ENCODE data around the gene ADGRL3. TPM values are rescaled to one million over a fixed set of nuclear protein-coding genes. Genes with fewer than 3 reads are reported as not detected.

Gene ADGRL3
- total RNA-seq, 3 donors from 2014 or later (not counting 1 experiment from before 2014, with no cell fraction given): not detected

DNA sequence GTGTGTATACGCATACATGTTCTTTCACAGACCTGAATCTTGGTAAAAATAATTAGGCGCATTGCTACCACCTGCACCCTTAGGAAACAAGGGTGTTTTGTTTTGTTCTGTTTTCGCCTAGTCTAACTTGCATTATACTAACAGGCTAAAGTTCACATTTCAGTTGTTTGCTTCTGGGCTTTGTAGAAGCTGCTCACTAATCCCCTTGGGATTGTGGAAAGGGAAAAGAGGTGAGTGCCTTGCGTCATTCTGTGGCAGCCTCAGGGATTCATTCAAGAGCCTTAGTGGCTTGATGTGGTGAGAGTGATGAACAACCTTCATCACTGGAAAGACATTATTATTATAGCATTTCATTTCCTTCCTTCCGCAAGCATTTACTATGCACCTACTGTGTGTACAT, 331.1 kb downstream of the ADGRL3 start:
- H3K36me3 ChIP-seq (ENCODE audit: control insufficient read depth, insufficient read depth, low read length): no peaks in the 10 kb centered on the region
- no peaks in the 10 kb centered on the region for H3K9me3 ChIP-seq (ENCODE audit: control insufficient read depth, insufficient read depth, low read length)
- H3K27ac ChIP-seq (ENCODE audit: low read length): no peak overlapping the region
- no peak for DNase-seq
- Mint-ChIP-seq H3K27ac (no peak overlapping the region), H3K36me3 (peaks cover under 1% of the 10 kb centered on the region), H3K4me1 (no peaks in the 10 kb centered on the region), H3K27me3 (ENCODE audit: low read depth in 2 of 2) (no peaks in the 10 kb centered on the region), H3K4me3 (no peak overlapping the region), H3K9me3 (peaks cover 6 to 11% of the 10 kb centered on the region in 2 donors)
- TF ChIP-seq, protein P1, sequence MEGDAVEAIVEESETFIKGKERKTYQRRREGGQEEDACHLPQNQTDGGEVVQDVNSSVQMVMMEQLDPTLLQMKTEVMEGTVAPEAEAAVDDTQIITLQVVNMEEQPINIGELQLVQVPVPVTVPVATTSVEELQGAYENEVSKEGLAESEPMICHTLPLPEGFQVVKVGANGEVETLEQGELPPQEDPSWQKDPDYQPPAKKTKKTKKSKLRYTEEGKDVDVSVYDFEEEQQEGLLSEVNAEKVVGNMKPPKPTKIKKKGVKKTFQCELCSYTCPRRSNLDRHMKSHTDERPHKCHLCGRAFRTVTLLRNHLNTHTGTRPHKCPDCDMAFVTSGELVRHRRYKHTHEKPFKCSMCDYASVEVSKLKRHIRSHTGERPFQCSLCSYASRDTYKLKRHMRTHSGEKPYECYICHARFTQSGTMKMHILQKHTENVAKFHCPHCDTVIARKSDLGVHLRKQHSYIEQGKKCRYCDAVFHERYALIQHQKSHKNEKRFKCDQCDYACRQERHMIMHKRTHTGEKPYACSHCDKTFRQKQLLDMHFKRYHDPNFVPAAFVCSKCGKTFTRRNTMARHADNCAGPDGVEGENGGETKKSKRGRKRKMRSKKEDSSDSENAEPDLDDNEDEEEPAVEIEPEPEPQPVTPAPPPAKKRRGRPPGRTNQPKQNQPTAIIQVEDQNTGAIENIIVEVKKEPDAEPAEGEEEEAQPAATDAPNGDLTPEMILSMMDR (IDR thresholded peaks at IDR 0.05): no peak
- no peak for ATAC-seq
- H3K27me3 ChIP-seq (ENCODE audit: control insufficient read depth, insufficient read depth, low read length): no peaks in the 10 kb centered on the region
- H3K4me1 ChIP-seq (ENCODE audit: control insufficient read depth, insufficient read depth, low read length): no peaks in the 10 kb centered on the region
- WGBS (ENCODE audit: insufficient coverage): 90% methylated on average over 3 of the region's 5 CpGs
- no peak overlapping the region for H3K4me3 ChIP-seq (ENCODE audit: low read length)
- intact Hi-C loops (cut with micrococcal nuclease): no loop called here

DNA sequence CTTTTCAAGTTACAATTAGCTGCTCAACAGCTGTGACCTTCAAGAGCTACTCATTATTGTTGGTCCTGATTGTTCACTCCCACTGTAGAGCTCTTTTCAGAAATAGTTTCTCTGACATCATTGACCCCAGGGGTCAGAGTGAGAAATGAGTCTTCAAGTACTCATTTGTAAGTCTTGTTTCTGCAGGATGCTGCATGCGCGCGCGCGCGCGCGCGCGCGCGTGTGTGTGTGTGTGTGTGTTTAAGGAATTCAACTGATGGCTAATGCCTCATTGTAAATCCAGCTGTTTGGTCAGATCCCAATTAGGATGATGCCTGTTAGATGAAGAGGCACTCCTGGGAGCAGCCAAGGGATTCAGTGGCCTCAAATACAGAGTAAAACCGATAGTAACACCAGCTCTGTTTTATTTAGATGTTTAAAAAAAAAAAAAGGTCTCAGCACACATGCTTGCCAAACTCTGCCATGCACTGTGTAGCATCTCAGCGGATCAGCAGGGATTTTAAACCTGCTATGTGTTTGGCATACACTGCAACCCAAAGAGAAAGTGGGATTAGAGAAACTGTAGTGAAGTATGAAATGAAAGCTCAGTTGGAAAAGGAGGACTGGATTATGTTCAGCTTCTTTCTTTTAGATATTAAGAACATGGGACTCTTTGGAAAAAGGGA, 332.3 kb downstream of the ADGRL3 start:
- H3K27ac ChIP-seq (ENCODE audit: low read length): no peak overlapping the region
- no peaks in the 10 kb centered on the region for H3K36me3 ChIP-seq (ENCODE audit: control insufficient read depth, insufficient read depth, low read length)
- ATAC-seq: no peak
- H3K9me3 Mint-ChIP-seq: peaks cover 4 to 16% of the 10 kb centered on the region in 2 donors
- intact Hi-C loops (cut with micrococcal nuclease): no loop called here
- no peaks in the 10 kb centered on the region for H3K4me1 ChIP-seq (ENCODE audit: control insufficient read depth, insufficient read depth, low read length)
- no peaks in the 10 kb centered on the region for H3K9me3 ChIP-seq (ENCODE audit: control insufficient read depth, insufficient read depth, low read length)
- no peak overlapping the region for H3K4me3 Mint-ChIP-seq
- no peak overlapping the region for H3K27ac Mint-ChIP-seq
- TF ChIP-seq, protein P1 (IDR thresholded peaks at IDR 0.05): no peak
- 73% methylated on average over 14 of the region's 14 CpGs for WGBS (ENCODE audit: insufficient coverage)
- no peaks in the 10 kb centered on the region for H3K36me3 Mint-ChIP-seq
- no peaks in the 10 kb centered on the region for H3K27me3 Mint-ChIP-seq (ENCODE audit: low read depth in 2 of 2)
- no peaks in the 10 kb centered on the region for H3K27me3 ChIP-seq (ENCODE audit: control insufficient read depth, insufficient read depth, low read length)
- H3K4me1 Mint-ChIP-seq: no peaks in the 10 kb centered on the region
- H3K4me3 ChIP-seq (ENCODE audit: low read length): no peak overlapping the region
- no peak for DNase-seq

DNA sequence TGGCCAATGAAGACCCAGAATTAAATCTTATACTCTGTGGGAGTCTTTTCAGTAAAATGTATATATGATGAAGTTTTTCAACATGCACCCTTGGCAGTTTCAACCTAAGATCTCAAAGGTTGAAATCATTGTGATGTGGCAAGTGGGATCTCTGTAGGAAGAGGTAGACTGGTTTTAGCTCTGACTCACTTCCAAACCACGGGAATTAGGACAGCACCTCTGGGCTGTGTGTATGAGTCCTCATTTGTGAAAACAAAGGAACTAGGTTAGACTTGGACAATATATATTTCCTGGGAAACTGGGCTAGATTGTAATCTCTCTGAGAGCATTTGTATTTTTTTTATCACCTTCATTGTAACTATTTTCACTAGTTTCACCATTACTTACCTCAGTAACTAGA, 333.0 kb downstream of the ADGRL3 start:
- TF ChIP-seq, protein P1 (IDR thresholded peaks at IDR 0.05): no peak
- H3K4me1 Mint-ChIP-seq: no peaks in the 10 kb centered on the region
- H3K27ac Mint-ChIP-seq: no peak overlapping the region
- no peak for ATAC-seq
- no peaks in the 10 kb centered on the region for H3K27me3 ChIP-seq (ENCODE audit: control insufficient read depth, insufficient read depth, low read length)
- no peak for DNase-seq
- no peaks in the 10 kb centered on the region for H3K36me3 ChIP-seq (ENCODE audit: control insufficient read depth, insufficient read depth, low read length)
- H3K4me3 ChIP-seq (ENCODE audit: low read length): no peak overlapping the region
- H3K27ac ChIP-seq (ENCODE audit: low read length): no peak overlapping the region
- no peaks in the 10 kb centered on the region for H3K36me3 Mint-ChIP-seq
- H3K27me3 Mint-ChIP-seq (ENCODE audit: low read depth in 2 of 2): no peaks in the 10 kb centered on the region
- intact Hi-C loops (cut with micrococcal nuclease): no loop called here
- peaks cover 9 to 17% of the 10 kb centered on the region in 2 donors for H3K9me3 Mint-ChIP-seq
- H3K9me3 ChIP-seq (ENCODE audit: control insufficient read depth, insufficient read depth, low read length): no peaks in the 10 kb centered on the region
- WGBS (ENCODE audit: insufficient coverage): 88% methylated on average over 1 of the region's 1 CpG
- H3K4me3 Mint-ChIP-seq: no peak overlapping the region
- H3K4me1 ChIP-seq (ENCODE audit: control insufficient read depth, insufficient read depth, low read length): no peaks in the 10 kb centered on the region

DNA sequence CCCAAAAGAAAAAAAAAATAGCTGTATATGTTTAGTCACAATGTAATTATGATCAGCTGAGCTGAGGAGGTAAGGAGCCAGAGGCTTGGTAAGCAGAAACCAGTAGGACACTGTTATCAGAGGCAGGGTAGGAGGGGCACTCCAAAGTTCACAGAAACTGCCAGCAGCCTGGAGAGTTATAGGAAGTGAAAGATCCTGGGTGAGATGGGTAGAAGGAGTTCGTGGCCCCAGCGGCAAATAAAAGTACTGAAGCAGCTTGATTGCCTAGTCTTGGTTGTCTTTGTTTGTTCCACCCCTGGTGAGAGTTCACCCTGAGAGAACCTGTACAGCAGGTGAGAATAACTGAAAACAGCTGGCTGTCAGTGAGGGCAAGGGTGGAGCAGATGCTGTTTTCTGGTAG, 340.8 kb downstream of the ADGRL3 start:
- no peaks in the 10 kb centered on the region for H3K4me1 ChIP-seq (ENCODE audit: control insufficient read depth, insufficient read depth, low read length)
- ATAC-seq (no peak), DNase-seq (no peak)
- peaks cover 8% of the 10 kb centered on the region for H3K9me3 ChIP-seq (ENCODE audit: control insufficient read depth, insufficient read depth, low read length)
- H3K27ac ChIP-seq (ENCODE audit: low read length): no peak overlapping the region
- no peaks in the 10 kb centered on the region for H3K4me1 Mint-ChIP-seq
- no peak overlapping the region for H3K4me3 Mint-ChIP-seq
- H3K36me3 ChIP-seq (ENCODE audit: control insufficient read depth, insufficient read depth, low read length): no peaks in the 10 kb centered on the region
- WGBS (ENCODE audit: insufficient coverage): 75% methylated on average over 2 of the region's 2 CpGs
- H3K27me3 Mint-ChIP-seq (ENCODE audit: low read depth in 2 of 2): no peaks in the 10 kb centered on the region
- no peaks in the 10 kb centered on the region for H3K27me3 ChIP-seq (ENCODE audit: control insufficient read depth, insufficient read depth, low read length)
- no peak overlapping the region for H3K4me3 ChIP-seq (ENCODE audit: low read length)
- peaks cover 20 to 33% of the 10 kb centered on the region in 2 donors for H3K9me3 Mint-ChIP-seq
- no peak overlapping the region for H3K27ac Mint-ChIP-seq
- H3K36me3 Mint-ChIP-seq: peaks cover 11% of the 10 kb centered on the region
- intact Hi-C loops (cut with micrococcal nuclease): no loop called here
- TF ChIP-seq, protein P1 (IDR thresholded peaks at IDR 0.05): no peak
